SH-SY5Y (cell line): Measurements from ENCODE around the gene SCML1.

Experiments used
- GATA2 ChIP-seq: IDR thresholded peaks from 2 replicates; pipeline ENCODE4 v1.6.1; 2011; ENCODE audit warnings: mild to moderate bottlenecking, low read depth, low read length
- GATA3 ChIP-seq: IDR thresholded peaks from 2 replicates; pipeline ENCODE4 v1.6.1; 2011; ENCODE audit warnings: low read depth, mild to moderate bottlenecking, low read length, moderate library complexity

Gene SCML1

GRCh38 chrX:17798921-17799320, 61.6 kb downstream of the SCML1 start:
- TF ChIP-seq GATA2 = no peak

DNA sequence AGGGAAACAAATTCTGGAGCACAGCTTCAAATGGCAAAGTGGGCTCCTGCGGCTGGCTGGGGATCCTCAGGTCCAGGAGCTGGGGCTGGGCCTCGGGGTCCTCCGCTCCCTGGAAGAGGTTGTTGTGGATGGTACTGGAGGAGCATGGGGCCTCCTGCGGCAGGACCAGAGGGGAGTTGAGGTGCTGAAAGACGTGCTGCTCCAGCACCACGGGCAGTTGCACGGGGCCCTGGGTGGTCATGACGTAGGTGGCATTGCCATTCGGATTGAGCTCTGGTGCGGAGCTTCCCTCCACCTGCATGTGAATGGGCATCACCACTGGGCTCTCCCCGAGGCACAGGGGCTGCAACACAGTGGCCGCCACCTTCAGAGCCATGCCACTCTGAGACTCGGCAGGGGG, 64.1 kb downstream of the SCML1 start:
- TF ChIP-seq GATA2 (no peak), GATA3 (no peak)

GRCh38 chrX:17802756-17803155, 65.5 kb downstream of the SCML1 start:
- TF ChIP-seq GATA2 = no peak
- no peak for TF ChIP-seq GATA3

- no peak for TF ChIP-seq GATA3
- TF ChIP-seq GATA2 = no peak
These were observed 66.2 kb downstream of the SCML1 start for GRCh38 chrX:17803449-17803848.
